Neural cell (in vitro differentiated cells): Measurements from ENCODE around the gene LDLRAD3. TPM values are rescaled to one million over a fixed set of nuclear protein-coding genes. Genes with fewer than 3 reads are reported as not detected.

Experiments used
- H2AFZ ChIP-seq: fragments of 200-600, 300-800 bp; sonication (generic), shearing (Covaris generic); 2 replicates; pipeline ENCODE4 v1.6.0; 2014; ENCODE audit warnings: low read depth, mild to moderate bottlenecking, antibody characterized with exemption, low read length, moderate library complexity
- H3F3A ChIP-seq: fragments of 200-600 bp; shearing (Covaris generic); 2 replicates; pipeline ENCODE4 v1.6.1; 2016; ENCODE audit warnings: mild to moderate bottlenecking, moderate library complexity, mixed read lengths, antibody characterized with exemption, low read length; ENCODE audit not compliant: insufficient read depth, poor library complexity, severe bottlenecking
- H3K27ac ChIP-seq: fragments of 200-600, 300-800 bp; sonication (generic), shearing (Covaris generic); 2 replicates; pipeline ENCODE4 v1.5.1; 2014; ENCODE audit warnings: mild to moderate bottlenecking, low read length, moderate library complexity
- H3K27me3 ChIP-seq: fragments of 300-800, 200-600 bp; sonication (generic), shearing (Covaris generic); 2 replicates; pipeline ENCODE4 v1.6.0; 2014; ENCODE audit warnings: mild to moderate bottlenecking, low read depth, low read length, moderate library complexity; ENCODE audit not compliant: insufficient read depth
- H3K36me3 ChIP-seq: fragments of 300-800, 200-600 bp; sonication (generic), shearing (Covaris generic); 2 replicates; pipeline ENCODE4 v1.5.1; 2014; ENCODE audit warnings: mild to moderate bottlenecking, antibody characterized with exemption, low read length, moderate library complexity; ENCODE audit not compliant: insufficient read depth
- H3K4me2 ChIP-seq: fragments of 300-800, 200-600 bp; sonication (generic), shearing (Covaris generic); 2 replicates; pipeline ENCODE4 v1.6.0; 2014; ENCODE audit warnings: mild to moderate bottlenecking, low read length
- H3K4me3 ChIP-seq: fragments of 300-800, 200-600 bp; sonication (generic), shearing (Covaris generic); 2 replicates; pipeline ENCODE4 v1.5.1; 2014; ENCODE audit warnings: mild to moderate bottlenecking, low read length, moderate library complexity
- H3K79me2 ChIP-seq: fragments of 200-600 bp; shearing (Covaris generic); replicated peaks from 2 replicates; pipeline ENCODE4 v1.6.0; 2014; ENCODE audit warnings: mild to moderate bottlenecking, low read length, moderate library complexity; ENCODE audit not compliant: insufficient read depth
- H3K9ac ChIP-seq: fragments of 300-800, 200-600 bp; sonication (generic), shearing (Covaris generic); 2 replicates; pipeline ENCODE4 v1.6.1; 2016; ENCODE audit warnings: mild to moderate bottlenecking, low read length, mixed read lengths
- H3K9me2 ChIP-seq: fragments of 200-600 bp; shearing (Covaris generic); 2 replicates; pipeline ENCODE4 v1.6.1; 2016; ENCODE audit warnings: mild to moderate bottlenecking, low read length, mixed read lengths; ENCODE audit not compliant: insufficient read depth
- H3K9me3 ChIP-seq: fragments of 200-600, 300-800 bp; sonication (generic), shearing (Covaris generic); 2 replicates; pipeline ENCODE4 v1.6.1; 2016; ENCODE audit warnings: mild to moderate bottlenecking, mixed run types, low read length, moderate library complexity, mixed read lengths
- H4K20me1 ChIP-seq: fragments of 200-600 bp; shearing (Covaris generic); 2 replicates; pipeline ENCODE4 v1.6.1; 2016; ENCODE audit warnings: mild to moderate bottlenecking, mixed run types; ENCODE audit not compliant: insufficient read depth
- EP300 ChIP-seq: fragments of 450-650 bp; conservative IDR thresholded peaks from 2 replicates; pipeline ENCODE4 v1.6.1; 2014; ENCODE audit warnings: antibody characterized with exemption, mild to moderate bottlenecking, moderate library complexity; ENCODE audit not compliant: poor library complexity, severe bottlenecking
- EZH2 ChIP-seq: fragments of 200-600, 300-800 bp; shearing (Covaris generic), sonication (generic); IDR thresholded peaks from 2 replicates; pipeline ENCODE4 v1.6.1; 2014; ENCODE audit warnings: antibody characterized with exemption, low read length, borderline replicate concordance, mild to moderate bottlenecking; ENCODE audit not compliant: insufficient read depth, poor library complexity, severe bottlenecking
- MXI1 ChIP-seq: fragments of 450-650 bp; conservative IDR thresholded peaks from 2 replicates; pipeline ENCODE4 v1.6.1; 2014; ENCODE audit warnings: antibody characterized with exemption, mild to moderate bottlenecking; ENCODE audit not compliant: poor library complexity, severe bottlenecking
- POLR2AphosphoS5 ChIP-seq: IDR thresholded peaks from 2 replicates; pipeline ENCODE4 v1.6.1; 2012
- RAD21 ChIP-seq: fragments of 450-650 bp; conservative IDR thresholded peaks from 2 replicates; pipeline ENCODE4 v1.6.1; 2014; ENCODE audit warnings: antibody characterized with exemption, mild to moderate bottlenecking, moderate library complexity
- SMC3 ChIP-seq: fragments of 450-650 bp; conservative IDR thresholded peaks from 2 replicates; pipeline ENCODE4 v1.6.1; 2014; ENCODE audit warnings: antibody characterized with exemption, mild to moderate bottlenecking, moderate library complexity; ENCODE audit not compliant: poor library complexity
- TAF1 ChIP-seq: IDR thresholded peaks from 2 replicates; pipeline ENCODE4 v1.6.1; 2012; ENCODE audit warnings: low read depth
- polyA plus RNA-seq: library from polyadenylated mRNA; depleted of rRNA; stranded (reverse); fragments of >200 nt; gene quantifications from 2 replicates; pipeline ENCODE4 v1.2.3, GENCODE V29; 2014
- TF ChIP-seq, protein P1 (sequence below): IDR thresholded peaks from 2 replicates; pipeline ENCODE4 v1.6.1; 2012; ENCODE audit warnings: borderline replicate concordance
- TF ChIP-seq, protein P2 (sequence below): fragments of 450-650 bp; IDR thresholded peaks from 2 replicates; pipeline ENCODE4 v1.5.1; 2014; ENCODE audit warnings: antibody characterized with exemption, mild to moderate bottlenecking, moderate library complexity; ENCODE audit not compliant: poor library complexity, severe bottlenecking

Gene LDLRAD3
- polyA plus RNA-seq, 1 donor from 2014 or later, result 3.5 TPM

DNA sequence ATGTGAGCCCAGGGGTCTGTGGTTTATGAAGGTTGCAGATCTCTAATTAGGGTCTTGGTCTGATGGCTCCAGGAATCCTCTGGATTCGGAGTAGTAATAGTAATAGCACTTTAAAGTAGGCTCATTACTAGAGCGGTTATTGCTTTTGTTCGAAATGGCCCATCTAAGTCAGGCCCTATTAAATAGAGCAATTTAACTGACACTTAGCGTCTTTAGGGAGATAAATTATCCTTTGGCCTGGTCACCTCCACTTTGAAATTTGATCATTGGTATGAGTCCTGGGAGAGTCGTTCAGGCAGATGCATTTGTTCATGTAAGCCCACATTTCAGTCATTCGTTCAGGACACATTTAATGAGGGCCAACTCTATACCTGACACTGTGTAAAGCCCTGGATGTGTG lies 54.8 kb downstream of the LDLRAD3 start:
- no peak overlapping the region for H3K27ac ChIP-seq

DNA sequence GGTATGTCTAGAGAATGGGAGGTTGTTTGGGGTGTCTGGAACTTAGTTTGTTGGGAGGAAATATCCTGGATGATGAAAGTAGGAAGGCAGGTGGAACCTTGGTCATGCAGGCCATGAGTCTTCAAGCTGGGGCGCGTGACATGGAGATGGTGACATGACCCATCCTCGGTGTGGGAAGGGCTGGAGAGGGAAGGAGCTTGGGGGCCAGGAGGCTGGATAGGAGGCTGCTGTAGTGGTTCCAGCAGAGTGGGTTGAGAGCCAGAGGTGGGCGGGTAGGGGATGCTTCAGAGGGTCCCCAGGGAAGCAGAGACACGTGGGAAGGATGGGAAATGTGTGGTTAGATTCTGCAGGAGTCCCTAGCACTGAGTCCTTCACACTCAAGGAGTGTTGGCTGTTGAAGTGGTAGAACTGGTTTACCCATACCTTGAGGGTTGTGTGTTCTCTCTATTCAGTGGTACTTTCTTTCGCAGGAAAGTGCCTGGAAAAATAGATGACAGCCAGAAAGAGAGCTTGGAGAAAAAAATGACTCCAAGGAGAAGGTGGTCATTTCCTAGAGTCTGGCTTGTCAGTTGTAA lies 56.8 kb downstream of the LDLRAD3 start:
- Histone ChIP-seq H3K36me3 (no peaks in the 10 kb centered on the region), H3K27me3 (no peaks in the 10 kb centered on the region), H3K9me3 (no peaks in the 10 kb centered on the region), H3F3A (no peaks in the 10 kb centered on the region), H3K79me2 (no peaks in the 10 kb centered on the region), H3K9me2 (no peaks in the 10 kb centered on the region), H3K27ac (no peak overlapping the region), H3K4me2 (no peak overlapping the region), H3K9ac (no peak overlapping the region), H4K20me1 (no peaks in the 10 kb centered on the region), H3K4me3 (no peak overlapping the region), H2AFZ (no peak overlapping the region)
- TF ChIP-seq MXI1 (no peak), TAF1 (no peak)

More for the DNA sequence above, 54.8 kb downstream of the LDLRAD3 start:
- H3K4me2 ChIP-seq, result no peak overlapping the region
- no peaks in the 10 kb centered on the region for H3F3A ChIP-seq
- H3K36me3 ChIP-seq, result no peaks in the 10 kb centered on the region
- no peaks in the 10 kb centered on the region for H4K20me1 ChIP-seq
- H3K9me3 ChIP-seq, result no peaks in the 10 kb centered on the region
- no peak overlapping the region for H2AFZ ChIP-seq
- TF ChIP-seq SMC3 (no peak), RAD21 (no peak), MXI1 (no peak), EP300 (no peak)
- no peaks in the 10 kb centered on the region for H3K9me2 ChIP-seq
- no peak overlapping the region for H3K4me3 ChIP-seq
- no peaks in the 10 kb centered on the region for H3K27me3 ChIP-seq
- no peak overlapping the region for H3K9ac ChIP-seq
- H3K79me2 ChIP-seq, result no peaks in the 10 kb centered on the region

DNA sequence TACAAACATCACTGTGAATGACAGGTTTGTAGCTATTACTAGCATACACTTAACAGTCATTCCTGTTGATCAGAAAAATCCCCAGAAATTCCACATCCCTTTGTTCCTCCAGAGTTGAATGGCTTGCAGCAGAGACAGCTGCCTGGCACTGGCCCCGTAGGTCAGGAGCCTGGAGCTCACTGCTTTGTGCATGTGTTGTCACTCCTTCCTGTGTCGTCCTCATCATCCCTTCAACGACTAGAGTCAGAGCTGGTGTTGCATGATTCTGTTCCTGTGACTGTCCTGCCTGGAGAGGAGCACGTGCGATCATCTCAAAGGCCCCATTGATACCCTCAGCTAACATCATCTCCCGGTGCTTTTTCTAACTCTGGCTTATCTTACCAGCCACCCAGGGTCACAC lies 58.3 kb downstream of the LDLRAD3 start:
- Histone ChIP-seq H3K9me3 (no peaks in the 10 kb centered on the region), H3K4me3 (no peak overlapping the region), H3K27me3 (no peaks in the 10 kb centered on the region), H3K79me2 (no peaks in the 10 kb centered on the region), H4K20me1 (no peaks in the 10 kb centered on the region), H2AFZ (no peak overlapping the region), H3K9ac (no peak overlapping the region), H3K9me2 (no peaks in the 10 kb centered on the region), H3K36me3 (no peaks in the 10 kb centered on the region), H3K27ac (no peak overlapping the region), H3K4me2 (no peak overlapping the region), H3F3A (no peaks in the 10 kb centered on the region)
- TF ChIP-seq POLR2AphosphoS5 (no peak), EZH2 (no peak), TAF1 (no peak), SMC3 (no peak), EP300 (no peak), MXI1 (no peak), RAD21 (no peak)
- TF ChIP-seq, protein P1, sequence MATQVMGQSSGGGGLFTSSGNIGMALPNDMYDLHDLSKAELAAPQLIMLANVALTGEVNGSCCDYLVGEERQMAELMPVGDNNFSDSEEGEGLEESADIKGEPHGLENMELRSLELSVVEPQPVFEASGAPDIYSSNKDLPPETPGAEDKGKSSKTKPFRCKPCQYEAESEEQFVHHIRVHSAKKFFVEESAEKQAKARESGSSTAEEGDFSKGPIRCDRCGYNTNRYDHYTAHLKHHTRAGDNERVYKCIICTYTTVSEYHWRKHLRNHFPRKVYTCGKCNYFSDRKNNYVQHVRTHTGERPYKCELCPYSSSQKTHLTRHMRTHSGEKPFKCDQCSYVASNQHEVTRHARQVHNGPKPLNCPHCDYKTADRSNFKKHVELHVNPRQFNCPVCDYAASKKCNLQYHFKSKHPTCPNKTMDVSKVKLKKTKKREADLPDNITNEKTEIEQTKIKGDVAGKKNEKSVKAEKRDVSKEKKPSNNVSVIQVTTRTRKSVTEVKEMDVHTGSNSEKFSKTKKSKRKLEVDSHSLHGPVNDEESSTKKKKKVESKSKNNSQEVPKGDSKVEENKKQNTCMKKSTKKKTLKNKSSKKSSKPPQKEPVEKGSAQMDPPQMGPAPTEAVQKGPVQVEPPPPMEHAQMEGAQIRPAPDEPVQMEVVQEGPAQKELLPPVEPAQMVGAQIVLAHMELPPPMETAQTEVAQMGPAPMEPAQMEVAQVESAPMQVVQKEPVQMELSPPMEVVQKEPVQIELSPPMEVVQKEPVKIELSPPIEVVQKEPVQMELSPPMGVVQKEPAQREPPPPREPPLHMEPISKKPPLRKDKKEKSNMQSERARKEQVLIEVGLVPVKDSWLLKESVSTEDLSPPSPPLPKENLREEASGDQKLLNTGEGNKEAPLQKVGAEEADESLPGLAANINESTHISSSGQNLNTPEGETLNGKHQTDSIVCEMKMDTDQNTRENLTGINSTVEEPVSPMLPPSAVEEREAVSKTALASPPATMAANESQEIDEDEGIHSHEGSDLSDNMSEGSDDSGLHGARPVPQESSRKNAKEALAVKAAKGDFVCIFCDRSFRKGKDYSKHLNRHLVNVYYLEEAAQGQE, result no peak
- TF ChIP-seq, protein P2, sequence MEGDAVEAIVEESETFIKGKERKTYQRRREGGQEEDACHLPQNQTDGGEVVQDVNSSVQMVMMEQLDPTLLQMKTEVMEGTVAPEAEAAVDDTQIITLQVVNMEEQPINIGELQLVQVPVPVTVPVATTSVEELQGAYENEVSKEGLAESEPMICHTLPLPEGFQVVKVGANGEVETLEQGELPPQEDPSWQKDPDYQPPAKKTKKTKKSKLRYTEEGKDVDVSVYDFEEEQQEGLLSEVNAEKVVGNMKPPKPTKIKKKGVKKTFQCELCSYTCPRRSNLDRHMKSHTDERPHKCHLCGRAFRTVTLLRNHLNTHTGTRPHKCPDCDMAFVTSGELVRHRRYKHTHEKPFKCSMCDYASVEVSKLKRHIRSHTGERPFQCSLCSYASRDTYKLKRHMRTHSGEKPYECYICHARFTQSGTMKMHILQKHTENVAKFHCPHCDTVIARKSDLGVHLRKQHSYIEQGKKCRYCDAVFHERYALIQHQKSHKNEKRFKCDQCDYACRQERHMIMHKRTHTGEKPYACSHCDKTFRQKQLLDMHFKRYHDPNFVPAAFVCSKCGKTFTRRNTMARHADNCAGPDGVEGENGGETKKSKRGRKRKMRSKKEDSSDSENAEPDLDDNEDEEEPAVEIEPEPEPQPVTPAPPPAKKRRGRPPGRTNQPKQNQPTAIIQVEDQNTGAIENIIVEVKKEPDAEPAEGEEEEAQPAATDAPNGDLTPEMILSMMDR, result no peak
